ENCODE measurements around the gene CCDC194. TPM values are rescaled to one million over a fixed set of nuclear protein-coding genes. Genes with fewer than 3 reads are reported as not detected.

The CCDC194 gene
- total and polyA plus RNA-seq, 2 donors = not detected

DNA sequence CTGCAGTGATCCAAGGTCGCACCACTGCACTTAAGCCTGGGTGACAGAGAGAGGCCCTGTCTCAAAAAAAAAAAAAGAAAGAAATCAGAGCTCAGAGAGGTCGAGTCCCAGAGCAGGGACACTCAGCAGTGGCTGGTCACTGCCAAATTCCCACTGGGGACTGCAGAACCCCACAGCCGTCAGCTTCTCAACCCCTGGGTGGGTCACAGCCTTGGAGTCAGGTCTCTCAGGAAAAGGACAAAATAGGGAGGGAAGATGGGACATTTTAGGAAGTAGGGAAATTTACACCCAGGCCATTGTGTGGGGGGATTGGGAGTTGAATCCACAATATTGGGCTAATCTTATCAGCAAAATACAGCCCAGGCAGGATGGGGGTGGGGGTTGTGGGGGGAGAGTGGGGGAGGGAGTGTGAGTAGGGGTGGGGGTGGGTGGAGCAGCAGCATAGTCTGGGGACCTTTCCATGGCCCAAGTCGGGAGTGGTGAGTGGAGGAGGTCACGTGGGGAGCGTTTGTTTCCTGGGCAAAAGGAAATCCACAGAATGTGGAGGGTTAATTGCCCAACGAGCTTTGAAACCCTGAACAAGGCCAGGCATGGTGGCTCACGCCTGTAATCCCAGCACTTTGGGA is 5.0 kb upstream of the CCDC194 start:
- no peak for DNase-seq (ENCODE audit: extremely low spot score)
- H3K27ac ChIP-seq (ENCODE audit: low read depth) = no peak overlapping the region
- no peaks in the 10 kb centered on the region for H3K36me3 ChIP-seq (ENCODE audit: insufficient read depth)
- no peaks in the 10 kb centered on the region for H3K4me1 ChIP-seq (ENCODE audit: insufficient read depth)
- WGBS = 63% methylated on average over 8 of the region's 8 CpGs
- H3K4me3 ChIP-seq (ENCODE audit: low read depth, low read length) = no peak overlapping the region

DNA sequence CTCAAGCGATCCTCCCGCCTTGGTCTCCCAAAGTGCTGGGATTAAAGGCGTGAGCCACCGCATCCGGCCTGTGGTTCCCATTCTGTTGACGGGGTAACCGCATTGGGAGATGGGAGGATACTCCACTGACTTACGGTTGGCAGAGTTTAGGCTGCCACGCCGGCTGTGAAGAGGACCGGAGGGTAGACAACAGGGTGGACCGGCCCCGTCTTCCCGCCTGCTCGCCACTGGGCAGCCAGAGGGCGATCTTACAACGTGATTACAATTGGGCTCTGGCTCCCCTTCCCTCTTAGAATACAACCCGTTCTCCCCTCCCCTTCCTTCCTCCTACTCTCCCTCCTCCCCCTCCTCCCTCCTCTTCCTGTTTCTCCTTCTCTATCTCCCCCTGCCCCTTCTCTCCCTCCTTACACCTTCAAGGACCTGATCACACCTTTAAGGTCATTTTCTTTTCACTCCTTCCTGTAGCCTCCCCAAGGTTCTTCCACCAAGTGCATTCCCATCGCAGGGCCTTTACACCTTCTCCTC is 957 bp upstream of the CCDC194 start:
- H3K4me1 ChIP-seq (ENCODE audit: insufficient read depth) = no peaks in the 10 kb centered on the region
- no peak for DNase-seq (ENCODE audit: extremely low spot score)
- H3K36me3 ChIP-seq (ENCODE audit: insufficient read depth) = no peaks in the 10 kb centered on the region
- H3K27ac ChIP-seq (ENCODE audit: low read depth) = no peak overlapping the region
- WGBS = 17% methylated on average over 19 of the region's 19 CpGs
- no peak overlapping the region for H3K4me3 ChIP-seq (ENCODE audit: low read depth, low read length)

DNA sequence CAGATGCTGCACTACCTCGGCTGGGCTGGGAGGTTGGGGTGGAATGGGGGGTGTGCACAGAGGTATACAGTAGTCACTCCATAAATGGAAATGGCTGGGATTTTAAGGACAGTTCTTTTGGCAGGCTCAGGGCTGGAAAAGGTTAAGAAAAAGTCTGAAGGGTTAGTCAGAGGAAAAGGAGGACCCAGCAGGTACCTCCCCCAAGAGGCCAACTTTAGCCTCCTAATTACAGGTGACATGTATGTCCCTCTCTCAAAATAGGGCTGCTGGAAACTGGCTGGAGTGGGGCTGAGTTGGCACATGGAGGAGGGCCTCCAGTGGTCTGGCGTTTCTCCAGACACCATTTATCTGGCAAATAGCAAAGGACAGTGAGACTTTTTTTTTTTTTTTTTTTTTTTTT is 994 bp downstream of the CCDC194 start:
- 58% methylated on average over 2 of the region's 2 CpGs for WGBS
- H3K27ac ChIP-seq (ENCODE audit: low read depth) = no peak overlapping the region
- H3K4me3 ChIP-seq (ENCODE audit: low read depth, low read length) = no peak overlapping the region
- DNase-seq (ENCODE audit: extremely low spot score) = no peak
- no peaks in the 10 kb centered on the region for H3K4me1 ChIP-seq (ENCODE audit: insufficient read depth)
- no peaks in the 10 kb centered on the region for H3K36me3 ChIP-seq (ENCODE audit: insufficient read depth)

DNA sequence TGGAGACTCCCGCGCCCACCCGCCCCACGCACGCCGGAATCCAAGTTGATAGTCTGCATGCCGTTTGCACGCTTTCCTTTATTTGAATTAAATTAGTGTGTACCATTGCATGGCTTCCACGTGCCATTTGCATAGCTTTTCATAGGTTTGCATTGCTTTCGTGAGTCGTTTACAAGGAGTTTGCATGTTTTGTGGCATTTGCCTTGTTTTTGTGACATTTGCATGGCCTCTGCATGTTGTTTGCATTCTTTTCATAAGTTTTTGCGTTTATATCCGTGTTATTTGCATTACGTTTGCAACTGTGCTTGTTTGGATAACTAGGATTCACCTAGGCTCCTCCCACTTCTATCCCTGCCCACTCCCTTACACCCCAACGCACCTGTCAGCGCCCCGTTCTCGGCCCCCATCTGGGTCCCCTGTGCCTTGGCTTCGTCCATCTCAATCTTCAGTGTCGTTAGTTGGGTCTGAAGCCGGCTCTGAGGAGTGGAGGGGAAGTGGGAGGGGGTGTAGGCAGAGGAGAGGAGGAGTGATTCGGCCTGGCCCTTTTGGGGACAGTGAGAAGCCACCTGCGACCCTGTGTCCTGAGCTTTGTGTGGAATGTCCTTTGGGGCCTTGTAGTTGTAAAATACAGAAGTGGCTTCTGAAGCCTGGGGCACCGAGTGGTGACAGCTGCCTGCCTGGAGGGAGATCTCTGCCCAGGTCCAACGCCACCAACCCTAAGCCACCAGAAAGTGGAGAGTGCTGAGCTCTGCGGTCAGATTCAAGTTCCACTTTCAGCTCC is 2.4 kb downstream of the CCDC194 start:
- 13% methylated on average over 26 of the region's 26 CpGs for WGBS
- peak overlapping the region; percentile 23 for H3K4me3 ChIP-seq (ENCODE audit: low read depth, low read length)
- DNase-seq (ENCODE audit: extremely low spot score) = no peak
- H3K4me1 ChIP-seq (ENCODE audit: insufficient read depth) = no peaks in the 10 kb centered on the region
- H3K27ac ChIP-seq (ENCODE audit: low read depth) = no peak overlapping the region
- H3K36me3 ChIP-seq (ENCODE audit: insufficient read depth) = no peaks in the 10 kb centered on the region

DNA sequence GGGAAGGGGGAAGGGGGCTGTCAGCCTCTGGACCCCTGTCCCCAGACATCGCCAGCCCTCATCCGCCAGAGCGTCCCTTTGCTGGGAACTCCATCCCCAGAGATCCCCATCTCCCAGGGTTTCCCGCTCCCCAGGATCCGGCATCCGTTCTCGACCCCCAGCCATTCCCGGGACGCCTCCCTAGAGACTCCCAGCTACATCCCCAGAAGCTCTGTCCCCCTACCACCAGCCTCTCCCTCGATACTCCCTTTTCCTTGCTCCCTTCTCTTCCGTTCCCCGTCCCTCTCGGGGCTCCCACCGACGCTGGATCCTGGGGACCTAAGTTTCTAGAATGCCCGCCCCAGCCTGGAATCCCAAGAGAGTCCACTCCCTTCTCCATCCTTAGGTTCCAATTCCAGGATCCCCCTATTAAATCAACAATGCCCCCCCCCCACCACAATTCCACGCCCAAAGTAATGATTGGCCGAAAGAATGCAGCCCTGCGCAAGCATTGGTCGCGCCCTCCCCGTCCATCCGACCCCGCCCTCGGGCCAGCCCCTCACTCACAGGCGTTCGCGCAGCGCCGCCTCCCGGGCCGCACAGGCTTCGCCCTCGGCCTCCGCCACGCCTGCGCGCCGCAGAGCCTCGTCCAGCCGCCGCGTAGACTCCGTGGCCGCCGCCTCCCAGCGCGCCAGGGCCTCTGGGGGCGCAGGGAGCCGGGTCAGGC is 3.2 kb downstream of the CCDC194 start:
- WGBS = under 1% methylated on average over 50 of the region's 50 CpGs
- peak; percentile 82 for DNase-seq (ENCODE audit: extremely low spot score)
- Histone ChIP-seq H3K36me3 (ENCODE audit: insufficient read depth) (no peaks in the 10 kb centered on the region), H3K27ac (ENCODE audit: low read depth) (no peak overlapping the region), H3K4me1 (ENCODE audit: insufficient read depth) (no peaks in the 10 kb centered on the region), H3K4me3 (ENCODE audit: low read depth, low read length) (peak overlapping the region; percentile 23)

DNA sequence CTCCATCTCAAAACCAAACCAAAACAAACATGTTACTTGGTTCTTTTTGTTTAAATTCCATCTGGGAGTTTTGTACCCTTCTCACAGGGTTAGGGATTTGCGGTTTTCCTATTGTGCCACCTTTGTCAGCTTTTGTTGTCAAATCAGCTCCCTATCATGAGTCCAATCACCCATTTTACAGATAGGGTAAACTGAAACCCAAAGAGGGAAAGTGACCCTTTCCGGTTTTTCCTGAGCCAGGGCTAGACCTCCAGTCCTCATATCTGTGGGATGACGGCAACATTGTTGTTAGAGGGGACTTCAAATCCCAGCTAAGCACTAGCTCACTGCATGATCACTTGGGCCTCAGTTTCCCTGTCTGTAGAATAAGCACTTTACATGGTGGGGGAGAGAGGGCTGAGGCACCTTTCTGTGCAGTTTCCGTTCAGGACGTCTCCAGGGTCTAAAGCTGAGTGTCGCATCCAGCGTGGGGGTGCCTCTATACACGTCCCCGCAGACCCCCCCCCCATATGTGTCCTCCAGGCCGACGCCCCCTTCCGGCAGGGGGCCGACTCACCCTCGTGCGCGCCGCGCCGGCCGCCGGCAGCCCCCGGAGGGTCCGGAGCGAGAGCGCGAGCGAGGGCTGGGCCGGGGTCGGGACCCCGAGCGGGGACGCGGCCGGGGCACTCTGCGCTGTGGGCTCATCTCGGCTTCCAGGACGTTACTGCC is 3.9 kb downstream of the CCDC194 start:
- H3K4me3 ChIP-seq (ENCODE audit: low read depth, low read length) = peak overlapping the region; percentile 23
- WGBS = 7% methylated on average over 37 of the region's 37 CpGs
- no peak for DNase-seq (ENCODE audit: extremely low spot score)
- no peak overlapping the region for H3K27ac ChIP-seq (ENCODE audit: low read depth)
- no peaks in the 10 kb centered on the region for H3K36me3 ChIP-seq (ENCODE audit: insufficient read depth)
- no peaks in the 10 kb centered on the region for H3K4me1 ChIP-seq (ENCODE audit: insufficient read depth)

DNA sequence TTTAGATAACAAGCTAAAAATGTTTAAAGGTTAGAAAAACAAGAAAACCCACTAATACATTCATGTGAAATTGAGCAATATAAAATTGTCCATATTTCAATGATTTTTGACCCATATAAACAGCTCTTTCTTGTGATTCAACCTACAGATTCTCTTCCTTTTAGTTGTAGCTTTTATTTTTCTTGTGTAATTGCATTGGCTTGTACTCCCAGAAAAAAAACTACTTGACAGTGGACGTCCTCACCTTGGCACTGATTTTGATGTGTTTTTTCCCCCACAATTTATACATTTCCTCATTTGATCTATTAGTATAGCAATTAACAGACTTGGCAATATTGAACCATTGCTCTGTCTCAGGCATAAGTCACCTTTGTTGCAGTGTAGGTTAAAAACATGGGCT is 4.7 kb downstream of the CCDC194 start:
- H3K4me1 ChIP-seq (ENCODE audit: insufficient read depth) = no peaks in the 10 kb centered on the region
- DNase-seq (ENCODE audit: extremely low spot score) = no peak
- H3K27ac ChIP-seq (ENCODE audit: low read depth) = no peak overlapping the region
- 54% methylated on average over 1 of the region's 1 CpG for WGBS
- H3K36me3 ChIP-seq (ENCODE audit: insufficient read depth) = no peaks in the 10 kb centered on the region
- H3K4me3 ChIP-seq (ENCODE audit: low read depth, low read length) = no peak overlapping the region

DNA sequence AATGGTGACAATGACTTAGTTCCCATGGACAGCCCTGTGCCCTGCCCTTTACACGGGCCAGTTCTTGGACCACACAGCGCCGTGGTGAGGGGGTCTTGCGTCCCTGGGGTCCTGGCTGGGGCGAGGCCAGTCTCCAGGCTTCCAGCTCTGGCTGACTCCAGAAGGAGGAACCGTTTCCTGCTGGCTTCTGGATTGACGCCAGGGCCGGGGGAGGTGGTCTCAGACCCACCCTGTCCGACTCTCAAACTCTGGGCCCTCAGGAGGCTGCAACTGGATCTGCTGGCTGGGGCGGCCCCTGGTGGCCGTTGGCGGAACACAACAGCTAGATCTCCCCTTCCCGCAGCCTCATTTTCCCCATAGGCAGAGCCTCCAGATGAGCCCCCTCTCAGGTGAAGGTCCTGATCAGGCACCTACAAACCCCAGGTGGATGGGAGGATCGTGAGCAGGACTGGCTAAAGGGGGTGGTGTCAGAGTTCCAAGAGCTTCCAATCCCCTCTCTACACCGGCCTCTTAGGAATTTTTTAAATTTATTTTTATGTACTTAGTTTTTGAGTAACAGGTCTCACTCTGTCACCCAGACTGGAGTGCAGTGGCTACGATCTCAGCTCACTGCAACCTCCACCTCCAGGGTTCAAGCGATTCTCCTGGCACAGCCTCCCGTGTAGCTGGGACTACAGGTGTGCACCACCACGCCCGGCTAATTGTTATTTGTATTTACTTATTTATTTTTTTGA is 8.0 kb downstream of the CCDC194 start:
- Histone ChIP-seq H3K36me3 (ENCODE audit: insufficient read depth) (no peaks in the 10 kb centered on the region), H3K27ac (ENCODE audit: low read depth) (no peak overlapping the region), H3K4me1 (ENCODE audit: insufficient read depth) (no peaks in the 10 kb centered on the region), H3K4me3 (ENCODE audit: low read depth, low read length) (no peak overlapping the region)
- whole genome bisulfite sequencing = 36% methylated on average over 20 of the region's 20 CpGs
- DNase-seq (ENCODE audit: extremely low spot score) = no peak

DNA sequence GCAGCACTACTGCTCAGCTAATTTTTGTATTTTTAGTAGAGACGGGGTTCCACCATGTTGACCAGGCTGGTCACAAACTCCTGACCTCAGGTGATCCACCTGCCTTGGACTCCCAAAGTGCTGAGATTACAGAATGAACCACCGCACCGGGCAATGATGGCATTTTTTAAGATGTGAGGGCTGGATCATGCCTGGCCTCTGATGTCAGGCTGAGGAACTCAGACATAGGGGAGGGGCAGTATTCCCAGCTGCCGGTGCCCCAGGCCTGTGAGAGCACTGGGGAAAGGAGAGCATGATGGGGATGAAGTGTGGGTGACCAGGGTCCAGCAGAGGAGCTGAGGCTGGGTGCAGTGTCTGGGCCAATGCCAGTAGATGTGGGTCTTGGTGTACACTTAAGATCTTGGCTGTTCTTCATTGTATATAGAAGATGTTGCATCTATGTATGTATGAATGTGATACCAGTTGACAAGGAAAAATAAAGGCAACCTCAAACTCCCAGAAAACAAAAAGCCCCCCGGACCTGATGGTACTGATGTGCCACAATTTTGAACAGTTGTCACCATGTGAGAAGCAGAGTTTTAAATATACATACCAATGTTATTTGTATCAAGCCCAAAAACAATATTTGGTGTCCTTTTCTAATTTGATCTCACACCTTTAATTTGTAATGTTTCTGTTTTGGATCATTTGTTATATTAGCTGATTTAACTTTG is 13.4 kb downstream of the CCDC194 start:
- no peaks in the 10 kb centered on the region for H3K36me3 ChIP-seq (ENCODE audit: insufficient read depth)
- no peak for DNase-seq (ENCODE audit: extremely low spot score)
- no peaks in the 10 kb centered on the region for H3K4me1 ChIP-seq (ENCODE audit: insufficient read depth)
- H3K27ac ChIP-seq (ENCODE audit: low read depth) = no peak overlapping the region
- H3K4me3 ChIP-seq (ENCODE audit: low read depth, low read length) = no peak overlapping the region
- 95% methylated on average over 5 of the region's 5 CpGs for WGBS

DNA sequence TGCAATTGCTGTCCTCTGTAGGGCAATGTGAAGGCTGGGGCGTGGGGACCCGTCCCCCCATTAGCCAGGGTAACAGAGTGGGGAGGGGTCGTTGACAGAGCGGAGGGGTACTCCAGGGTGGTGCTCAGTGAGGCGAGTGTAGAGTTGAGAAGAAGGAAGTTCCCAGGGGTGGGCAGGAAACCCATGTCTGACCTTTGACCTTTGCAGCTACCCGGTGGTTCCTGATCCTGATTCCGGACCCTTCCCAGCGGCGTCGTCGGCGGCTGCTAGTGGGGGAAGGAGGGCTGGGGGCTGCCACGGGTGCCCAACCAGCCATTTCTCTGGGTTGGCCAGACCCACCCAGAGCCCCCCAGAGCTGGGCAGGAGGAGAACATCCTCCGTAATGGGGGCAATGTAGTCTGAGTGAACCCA is 14.8 kb downstream of the CCDC194 start:
- Histone ChIP-seq H3K27ac (ENCODE audit: low read depth) (no peak overlapping the region), H3K4me1 (ENCODE audit: insufficient read depth) (no peaks in the 10 kb centered on the region), H3K36me3 (ENCODE audit: insufficient read depth) (no peaks in the 10 kb centered on the region), H3K4me3 (ENCODE audit: low read depth, low read length) (no peak overlapping the region)
- no peak for DNase-seq (ENCODE audit: extremely low spot score)
- WGBS = 27% methylated on average over 14 of the region's 14 CpGs

DNA sequence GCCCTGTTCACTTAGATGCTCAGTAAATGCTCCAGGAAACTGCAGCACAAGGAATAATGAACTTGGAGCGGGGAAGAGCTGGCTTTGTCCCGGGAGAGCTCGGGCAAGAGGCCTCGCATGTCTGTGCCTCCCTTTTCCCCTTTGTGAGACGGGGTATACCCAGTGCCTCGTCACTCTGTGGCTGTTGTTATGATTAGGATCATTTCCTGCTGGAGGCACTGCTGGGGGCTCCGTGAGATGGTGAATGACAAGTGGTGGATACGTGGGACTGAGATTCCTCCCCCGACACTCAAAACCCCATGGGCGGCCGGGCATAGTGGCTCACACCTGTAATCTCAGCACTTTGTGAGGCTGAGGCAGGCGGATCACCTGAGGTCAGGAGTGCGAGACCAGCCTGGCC is 15.7 kb downstream of the CCDC194 start:
- DNase-seq (ENCODE audit: extremely low spot score) = no peak
- no peak overlapping the region for H3K27ac ChIP-seq (ENCODE audit: low read depth)
- 58% methylated on average over 13 of the region's 13 CpGs for WGBS

DNA sequence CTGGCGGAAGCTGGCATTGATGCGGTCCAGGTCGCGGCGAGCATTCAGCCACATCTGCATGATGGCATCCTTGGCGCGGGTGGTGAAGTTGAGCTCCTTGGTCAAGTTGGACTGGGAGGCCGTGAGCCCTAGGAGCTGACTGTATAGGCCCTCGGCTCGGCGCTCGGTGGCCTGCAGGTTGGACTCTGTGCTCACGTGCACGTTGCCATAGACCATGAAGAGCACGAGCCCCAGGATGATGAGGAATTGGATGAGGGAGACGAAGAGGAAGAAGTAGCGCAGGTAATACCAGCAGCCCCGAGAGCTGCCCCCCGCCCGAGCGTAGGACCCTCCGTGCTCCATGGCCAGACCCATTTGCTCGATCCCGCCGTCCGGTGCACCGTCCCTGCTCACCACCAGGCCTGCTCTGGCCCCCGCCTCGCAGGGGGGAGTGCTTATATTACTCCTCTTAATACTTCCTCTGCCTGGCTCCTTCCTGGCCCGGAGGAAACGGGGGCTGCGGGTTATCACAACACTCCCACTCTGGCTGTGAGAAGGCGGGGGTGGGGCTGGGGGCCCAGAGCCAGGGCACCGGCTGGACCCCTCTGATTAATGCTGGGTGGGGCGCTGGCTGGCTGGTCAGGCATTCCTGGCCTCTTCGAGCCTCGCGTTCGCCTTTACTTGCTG is 16.9 kb downstream of the CCDC194 start, which contains the start of gene PLVAP:
Gene PLVAP, minus strand, starts transcription at position 408 of the 666 bp plus-strand sequence. Its CDS starts 54 bp downstream, at position 354.
- DNase-seq (ENCODE audit: extremely low spot score) = no peak
- Histone ChIP-seq H3K4me3 (ENCODE audit: low read depth, low read length) (peak within 1 kb of the TSS; percentile 20), H3K36me3 (ENCODE audit: insufficient read depth) (no peaks in the 10 kb centered on the region), H3K27ac (ENCODE audit: low read depth) (peak within 1 kb of the TSS; percentile 15), H3K4me1 (ENCODE audit: insufficient read depth) (no peaks in the 10 kb centered on the region)
- WGBS = 45% methylated on average over 39 of the region's 39 CpGs

More for the DNA sequence above, 15.7 kb downstream of the CCDC194 start:
- H3K4me3 ChIP-seq (ENCODE audit: low read depth, low read length) = no peak overlapping the region
- H3K36me3 ChIP-seq (ENCODE audit: insufficient read depth) = no peaks in the 10 kb centered on the region
- no peaks in the 10 kb centered on the region for H3K4me1 ChIP-seq (ENCODE audit: insufficient read depth)

All from urinary bladder (tissue), 4 donors.